Esophagus muscularis mucosa (tissue), 3 donors: Measurements from ENCODE around the gene KATNAL2.

Experiments
- CTCF ChIP-seq, 3 experiments: fragments of 200-600 bp in 2 of 3; fragments of 450-650 bp in 1 of 3; sonication (generic) in 2 of 3; IDR thresholded peaks; one replicate each; pipeline ENCODE4 v1.5.1; 2017 to 2019; ENCODE audit warnings: antibody characterized with exemption in 3 of 3, mild to moderate bottlenecking in 2 of 3, moderate library complexity in 1 of 3
- POLR2A ChIP-seq: fragments of 450-650 bp; IDR thresholded peaks from one replicate; pipeline ENCODE4 v1.6.1; 2017; ENCODE audit warnings: antibody characterized with exemption, moderate library complexity, mild to moderate bottlenecking, low read depth

GRCh38 chr18:46888965-46889364 is 28.4 kb upstream of the KATNAL2 start:
- no peak for TF ChIP-seq POLR2A
- TF ChIP-seq CTCF (IDR thresholded peaks at IDR 0.05) = no peak
